ELR (cell line): ENCODE results near the gene RXFP4.

ENCODE experiments used
- DNase-seq: peaks from one replicate; pipeline ENCODE4 v3.0.0-alpha.2; 2015; ENCODE audit warnings: low read depth

RXFP4 gene

DNA sequence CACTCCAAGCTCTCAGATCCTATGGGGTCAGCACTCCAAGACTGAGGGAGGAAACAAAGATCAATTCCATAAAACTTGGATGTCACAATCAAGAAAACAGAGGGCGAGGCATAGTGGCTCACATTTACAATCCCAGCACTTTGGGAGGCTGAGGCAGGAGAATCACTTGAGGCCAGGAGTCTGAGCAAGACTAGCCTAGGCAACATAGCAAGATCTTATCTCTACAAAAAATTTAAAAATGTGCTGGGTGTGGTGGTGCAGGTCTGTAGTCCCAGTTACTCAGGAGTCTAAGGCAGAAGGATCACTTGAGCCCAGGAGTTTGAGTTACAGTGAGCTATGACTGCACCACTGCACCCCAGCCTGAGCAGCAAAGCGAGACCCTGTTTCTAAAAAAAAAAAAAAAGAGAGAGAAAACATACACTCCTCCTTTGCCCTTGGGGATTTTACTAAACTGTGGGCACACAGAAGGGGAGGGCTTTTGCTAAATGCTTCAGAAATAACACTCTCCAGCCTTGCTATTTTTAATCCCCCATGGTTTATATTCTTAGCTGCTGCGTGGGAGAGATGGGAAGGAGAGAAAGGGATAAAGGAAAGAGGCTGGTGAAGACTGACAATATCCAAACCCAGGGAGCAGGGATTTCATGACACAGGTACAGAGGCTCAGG, 18.8 kb downstream of the RXFP4 start:
- DNase-seq = no peak

DNA sequence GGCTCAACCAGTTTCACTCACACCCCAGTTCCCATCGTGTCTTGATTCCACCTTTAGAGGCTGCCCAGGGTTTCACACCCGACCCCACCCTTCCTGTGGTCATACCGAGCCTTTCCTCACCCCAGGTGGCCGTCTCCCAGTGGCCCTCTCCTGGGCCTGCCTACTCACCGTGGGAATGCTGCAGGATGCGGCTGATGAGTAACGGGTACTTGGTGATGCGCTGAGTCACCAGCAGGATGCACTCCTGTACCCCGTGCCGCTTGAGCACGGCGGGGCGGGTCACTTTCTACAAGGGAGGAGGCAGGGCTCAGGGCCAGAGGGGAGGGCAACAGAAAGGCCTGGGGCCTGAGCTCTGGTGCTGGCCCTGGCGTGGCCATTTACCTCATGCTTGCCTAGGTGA, 20.5 kb downstream of the RXFP4 start:
- peak; percentile 100 for DNase-seq

DNA sequence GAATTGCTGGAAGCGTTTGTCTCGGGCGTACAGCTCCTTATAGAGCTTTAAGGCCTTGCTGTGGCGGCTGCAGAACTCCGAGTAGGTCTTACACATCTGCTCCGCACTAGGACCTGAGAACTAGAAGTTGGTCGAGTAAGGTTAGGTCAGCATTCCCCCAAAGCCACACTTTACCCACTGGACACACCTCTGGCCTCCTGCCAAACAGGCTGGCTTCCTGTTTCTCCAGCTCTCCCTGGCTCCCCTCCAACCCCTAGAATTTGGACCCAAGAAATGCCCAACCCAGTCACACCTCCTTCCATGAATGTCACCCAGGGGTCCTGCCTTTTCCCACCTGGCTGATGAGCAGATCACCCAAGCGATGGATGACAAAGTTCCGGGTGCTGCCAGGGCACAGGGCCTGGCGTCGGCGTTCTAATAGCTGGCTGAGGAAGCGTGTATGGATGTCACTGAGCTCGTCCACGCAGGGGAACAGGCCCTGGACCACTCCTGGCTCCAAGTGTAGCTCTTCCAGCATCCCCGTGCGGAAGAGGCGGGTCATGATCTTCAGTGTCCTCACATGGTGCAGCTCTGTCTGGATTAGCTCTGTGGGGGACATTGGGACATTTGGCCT, 21.3 kb downstream of the RXFP4 start:
- peak; percentile 59 for DNase-seq

DNA sequence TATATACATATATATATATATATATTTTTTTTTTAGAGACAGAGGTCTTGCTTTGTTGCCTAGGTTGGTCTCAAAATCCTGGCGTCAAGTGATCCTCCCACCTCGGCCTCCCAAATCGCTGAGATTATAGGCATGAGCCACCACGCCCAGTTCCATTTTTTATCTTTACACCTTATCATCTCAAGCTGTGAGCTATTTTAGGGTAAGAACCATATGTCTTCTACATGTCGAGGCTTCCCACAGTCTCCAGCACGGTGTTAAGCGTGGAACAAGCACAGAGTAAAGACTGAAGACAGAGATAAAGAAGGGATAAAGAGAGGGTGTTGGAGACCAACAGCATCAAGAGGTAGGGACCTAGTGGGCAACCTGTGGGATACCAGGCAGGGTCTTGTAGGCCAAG, 22.8 kb downstream of the RXFP4 start:
- no peak for DNase-seq

- DNase-seq = no peak
Observed at GRCh38 chr1:155966135-155966534, 24.7 kb downstream of the RXFP4 start.

DNA sequence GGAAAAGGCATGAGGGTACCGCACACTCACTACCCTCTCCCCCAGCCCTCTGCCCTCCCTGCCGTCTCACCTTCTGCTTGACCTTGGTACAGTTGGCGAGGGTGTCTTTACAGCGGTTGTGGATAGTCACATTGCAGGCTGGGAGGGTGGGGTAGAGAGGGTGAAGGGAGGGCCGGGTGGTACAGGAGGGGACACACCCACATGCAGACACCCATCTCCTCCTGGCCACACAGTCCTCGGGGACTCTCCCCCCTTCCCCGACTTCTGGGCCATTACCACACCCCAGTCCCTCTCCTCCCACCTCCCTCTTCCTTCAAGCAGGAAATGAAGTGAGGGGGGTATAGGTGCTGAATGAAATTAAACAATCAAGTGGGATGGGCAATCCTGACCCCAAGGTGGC, 25.3 kb downstream of the RXFP4 start:
- no peak for DNase-seq

DNA sequence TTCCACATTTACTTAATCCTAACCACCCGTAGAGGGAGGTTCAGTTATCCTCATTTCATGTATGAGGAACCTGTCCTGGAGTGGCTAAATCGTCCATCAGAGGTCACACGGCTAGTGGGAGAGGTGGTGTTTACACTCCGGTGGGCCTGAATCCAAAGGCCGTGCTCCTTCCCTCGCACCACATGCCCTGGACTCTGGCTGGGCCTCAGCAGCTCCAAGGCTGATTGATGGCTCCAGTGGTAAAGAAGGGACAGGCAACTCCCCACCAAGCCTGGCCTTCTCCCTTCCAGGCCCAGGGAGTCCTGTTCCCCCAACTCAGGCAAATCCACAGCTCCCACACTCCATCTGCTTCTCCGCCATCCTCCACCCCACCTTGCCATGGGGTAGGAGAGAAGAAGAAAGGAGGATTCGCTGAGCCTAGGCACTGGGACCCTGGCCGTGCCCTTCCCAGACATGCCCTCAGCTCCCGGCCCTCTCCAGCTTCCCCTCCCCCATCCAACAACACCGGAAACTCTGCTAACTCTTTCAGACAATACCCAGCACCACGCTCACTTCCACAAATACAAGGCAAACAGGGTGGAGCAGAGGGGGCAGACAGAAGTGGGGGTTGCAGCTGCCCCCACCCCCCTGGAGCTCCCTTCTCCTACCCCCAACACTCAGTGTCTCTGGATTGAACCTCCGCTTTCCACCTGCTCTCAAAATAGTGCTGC, 26.1 kb downstream of the RXFP4 start:
- no peak for DNase-seq

DNA sequence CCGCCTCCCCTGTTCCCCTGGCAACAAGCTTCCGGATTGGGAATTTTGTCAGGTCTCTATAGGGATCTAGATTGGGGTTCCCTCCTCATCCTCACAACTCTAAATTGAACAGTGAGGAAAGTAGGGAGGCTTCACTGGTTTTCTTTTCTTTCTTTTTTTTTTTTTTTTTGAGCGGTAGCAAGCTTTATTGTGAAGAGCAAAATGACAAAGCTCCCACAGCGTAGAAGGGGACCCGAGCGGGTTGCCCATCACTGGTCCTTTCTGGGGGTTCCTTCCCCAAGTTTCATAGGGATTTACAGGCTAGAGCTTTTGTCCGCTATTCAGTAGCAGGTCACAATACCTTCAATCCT, 26.6 kb downstream of the RXFP4 start:
- DNase-seq = no peak

DNA sequence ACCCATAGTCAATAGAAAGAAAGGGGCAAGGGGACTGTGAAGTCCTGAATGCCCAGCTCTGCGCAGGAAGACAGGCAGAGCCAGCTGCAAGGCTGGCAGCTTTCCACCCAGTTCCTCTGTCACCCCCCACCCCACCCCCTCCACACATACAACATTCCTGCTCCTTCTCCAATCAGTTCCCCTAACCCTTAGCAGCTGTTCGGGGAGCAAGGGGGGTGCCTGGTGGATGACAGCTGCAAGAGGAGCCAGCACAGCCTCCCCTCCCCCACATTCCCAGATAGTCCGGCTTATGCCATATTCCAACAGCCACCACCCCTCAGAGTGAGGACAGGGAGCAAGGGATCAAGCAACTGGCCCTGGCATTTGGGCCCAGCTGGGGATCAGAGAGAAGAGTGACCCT, 27.2 kb downstream of the RXFP4 start:
- DNase-seq = no peak

DNA sequence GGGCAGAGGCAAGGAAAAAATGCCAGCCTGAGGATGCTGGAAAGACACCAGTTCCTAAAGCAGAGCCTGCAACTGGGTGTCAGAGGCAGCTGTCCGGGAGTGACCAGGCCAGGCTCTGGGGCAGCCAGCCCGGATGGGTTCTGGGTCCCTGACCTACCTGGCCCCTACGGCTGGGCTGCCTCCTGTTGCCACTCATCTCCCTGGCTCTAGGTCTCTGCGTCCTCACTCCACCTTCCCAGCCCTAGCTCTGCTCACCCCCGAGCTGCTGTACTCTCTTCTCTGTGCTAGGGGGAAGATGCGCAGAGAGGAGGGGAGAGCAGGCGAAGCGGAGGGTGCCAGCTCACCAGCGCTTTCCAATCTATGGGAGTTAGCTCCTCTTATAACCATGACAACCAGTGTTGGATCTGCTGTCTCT, 27.9 kb downstream of the RXFP4 start:
- no peak for DNase-seq

DNA sequence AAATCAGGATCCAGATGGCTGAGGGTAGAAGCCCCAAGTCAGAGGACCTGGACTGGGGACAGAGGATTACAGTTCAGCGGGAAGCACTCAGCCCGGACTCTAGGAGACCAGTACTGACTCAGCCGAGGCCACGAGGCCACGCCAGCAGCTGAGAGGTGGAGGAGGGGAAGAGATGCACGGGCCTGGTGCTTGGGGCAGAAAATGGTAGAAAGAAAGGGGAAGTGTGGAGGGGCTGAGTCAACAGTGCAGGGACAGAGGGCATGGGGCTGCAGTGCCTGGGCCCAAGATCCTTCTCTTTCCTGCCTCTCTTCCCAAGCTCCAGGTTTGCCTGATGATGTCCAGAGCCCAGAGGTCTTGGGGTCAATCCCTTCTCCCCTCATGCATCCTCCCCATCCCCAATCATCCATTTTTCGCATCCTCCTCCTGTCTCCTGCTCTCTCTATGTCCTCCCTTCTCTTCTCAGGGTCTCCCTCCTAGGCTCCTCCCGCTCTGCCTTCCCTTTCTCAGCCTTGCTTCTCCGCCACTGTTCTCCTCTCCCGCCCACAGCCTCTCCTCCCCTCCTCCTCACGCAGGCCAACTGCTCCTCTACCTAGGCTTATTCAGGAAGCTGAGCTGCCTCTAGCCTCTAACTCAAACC, 29.2 kb downstream of the RXFP4 start:
- peak; percentile 93 for DNase-seq

DNA sequence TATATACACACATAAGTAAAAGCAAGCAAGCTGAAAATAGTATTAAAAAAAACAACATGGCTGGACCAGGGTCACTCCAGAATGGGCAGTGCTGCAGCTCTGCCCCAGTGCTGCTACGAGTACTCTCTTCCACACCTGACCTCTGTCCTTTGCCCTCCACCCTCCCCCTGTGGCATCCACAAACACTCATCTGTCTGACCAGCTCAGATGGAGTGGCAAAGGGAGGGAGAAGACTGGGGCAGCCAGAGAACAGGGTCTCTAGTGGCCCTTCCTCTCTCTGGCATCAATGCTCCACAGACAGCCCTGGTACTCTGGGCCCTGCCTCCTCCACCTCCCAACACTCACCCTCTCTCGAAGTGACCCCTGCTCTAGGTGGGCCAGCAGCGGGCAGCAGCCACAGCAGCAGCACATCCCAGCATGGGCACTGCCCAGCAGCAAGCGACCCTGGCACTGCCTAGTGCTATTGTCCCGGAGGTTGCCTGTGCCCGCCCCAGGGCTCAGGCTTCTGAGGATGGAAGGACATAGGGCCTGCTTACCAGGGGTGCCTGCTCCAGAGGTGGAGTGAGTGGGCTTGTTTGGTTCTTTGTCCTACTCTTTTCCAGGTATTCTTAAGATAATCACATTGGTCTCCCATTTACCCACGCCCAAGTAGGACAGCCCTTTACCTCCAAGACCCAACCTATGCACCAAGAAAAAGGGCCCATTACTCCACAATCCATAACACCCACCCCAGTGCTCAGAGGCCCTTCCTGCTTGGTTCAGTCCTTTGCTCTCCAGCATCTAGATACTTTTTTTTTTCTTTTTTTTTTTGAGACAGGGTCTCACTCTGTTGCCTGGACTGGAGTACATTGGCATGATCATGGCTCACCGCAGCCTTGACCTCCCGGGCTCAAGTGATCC, 30.7 kb downstream of the RXFP4 start:
- DNase-seq = no peak

GRCh38 chr1:155973723-155974122, 32.3 kb downstream of the RXFP4 start:
- no peak for DNase-seq

DNA sequence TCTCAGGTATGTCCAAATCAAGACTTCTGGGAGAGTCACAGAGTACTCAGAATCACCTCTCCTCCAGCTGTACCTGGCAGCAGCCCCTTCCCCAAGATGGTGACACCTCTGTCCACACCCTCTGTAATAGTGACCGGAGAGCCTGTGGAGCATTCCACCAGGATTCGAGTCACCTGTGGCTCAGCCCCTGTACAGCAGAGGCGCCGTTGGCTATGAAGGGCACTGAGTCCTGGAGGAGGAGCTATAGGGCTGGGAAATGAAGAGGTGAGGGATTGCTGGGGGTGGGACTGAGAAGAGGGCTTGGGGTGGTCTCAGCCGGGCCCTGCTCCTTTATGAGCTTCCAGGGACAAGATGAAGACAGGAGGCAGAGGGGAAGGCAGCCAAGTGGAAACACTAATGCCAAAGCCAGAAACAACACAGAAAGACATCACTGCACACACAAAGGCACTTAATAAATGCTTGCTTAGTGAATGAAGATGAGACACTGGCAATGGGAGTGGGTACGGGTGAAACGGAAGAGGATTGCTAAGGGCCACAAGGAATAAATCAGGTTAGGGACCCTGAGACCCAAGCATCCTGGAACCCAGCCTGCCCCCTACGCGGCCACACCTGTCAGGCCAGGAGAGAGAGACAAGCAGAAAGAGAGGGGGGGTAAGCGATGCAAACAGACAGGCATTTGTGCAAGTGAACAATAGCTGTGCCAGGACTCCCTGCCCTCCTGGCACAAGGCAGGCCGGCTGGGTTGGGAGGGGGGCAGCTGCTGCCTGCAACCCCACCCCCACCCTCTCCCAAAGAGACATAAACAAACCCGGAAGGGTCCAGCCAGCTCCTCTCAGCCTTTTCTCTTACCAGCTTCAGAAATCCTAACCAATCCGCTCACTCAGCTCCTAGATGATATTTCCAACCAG, 33.0 kb downstream of the RXFP4 start:
- DNase-seq = no peak

DNA sequence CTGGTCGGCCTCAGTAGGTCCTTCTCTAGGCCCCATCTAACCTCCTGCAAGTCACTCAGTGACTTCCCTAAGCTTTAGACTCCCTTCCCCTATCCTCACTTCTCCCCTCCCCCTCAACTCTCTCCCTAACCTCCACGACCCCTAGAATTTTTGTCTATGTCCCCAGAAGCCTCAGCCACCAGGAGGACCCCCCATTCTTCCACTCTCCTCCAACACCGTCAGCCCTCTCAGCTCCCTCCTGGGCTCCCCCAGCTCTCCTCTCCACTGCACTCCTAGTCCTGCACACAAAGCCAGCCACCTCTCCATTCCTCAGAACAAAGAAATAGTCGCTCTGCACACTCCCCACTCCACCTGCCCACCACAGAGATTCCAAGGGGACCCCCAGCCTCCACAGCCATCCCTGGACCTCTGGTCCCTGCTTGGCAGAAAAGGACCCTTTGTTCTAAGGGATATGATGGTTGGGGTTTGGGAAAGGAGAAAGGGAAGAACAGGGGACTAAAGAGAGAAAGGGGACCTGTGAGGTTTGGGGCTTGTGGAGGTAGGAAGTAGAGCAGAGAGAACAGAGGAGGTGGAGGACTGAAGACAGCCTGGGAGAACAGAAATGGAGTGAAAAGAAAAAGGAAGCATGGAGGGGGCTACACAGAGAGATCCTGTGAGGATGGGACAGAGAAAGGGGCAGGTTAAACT, 34.1 kb downstream of the RXFP4 start:
- DNase-seq = no peak

GRCh38 chr1:155976062-155976912, 34.8 kb downstream of the RXFP4 start:
- peak; percentile 63 for DNase-seq

- no peak for DNase-seq
Observed at GRCh38 chr1:155976913-155977689, 35.7 kb downstream of the RXFP4 start.

DNA sequence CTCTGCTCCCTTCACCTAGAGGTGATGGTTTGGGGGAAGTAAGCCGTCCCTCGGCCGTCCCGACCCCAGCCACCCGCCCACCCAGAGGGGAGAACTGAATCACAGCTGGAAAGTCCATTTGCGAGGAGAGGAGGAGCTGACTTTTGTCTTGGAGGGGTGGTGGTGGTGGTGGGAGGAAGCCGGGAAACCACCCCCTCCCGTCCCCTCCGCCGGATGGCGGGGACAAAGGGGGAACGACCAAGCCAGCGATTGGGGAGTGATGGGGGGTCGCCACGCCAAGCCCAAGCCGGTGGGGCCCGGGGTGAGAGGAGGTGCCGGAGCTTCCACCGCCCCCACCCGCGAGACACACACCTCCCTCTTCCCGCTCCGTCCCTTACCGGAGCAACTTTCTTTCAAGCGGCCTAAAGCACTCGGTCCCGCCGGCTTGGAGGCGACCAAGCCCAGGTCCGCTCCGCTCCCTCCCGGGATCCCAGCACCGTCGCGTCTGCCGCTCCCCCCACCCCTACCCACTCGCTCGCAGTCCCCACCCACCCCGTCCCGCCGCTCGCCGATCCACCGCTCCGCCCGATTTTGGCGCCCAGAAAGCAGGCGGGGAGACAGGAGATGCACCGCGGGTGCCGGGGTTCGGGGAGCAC, 36.4 kb downstream of the RXFP4 start:
- peak; percentile 52 for DNase-seq
